ENCODE measurements around the gene CDRT4.

Gene CDRT4

GRCh38 chr17:15432807-15433611 lies 34.4 kb downstream of the CDRT4 start:
- DNase-seq (ENCODE audit: low read depth, low spot score) = no peak

GRCh38 chr17:15431766-15432165 lies 35.7 kb downstream of the CDRT4 start:
- DNase-seq (ENCODE audit: low read depth, low spot score) = no peak

DNA sequence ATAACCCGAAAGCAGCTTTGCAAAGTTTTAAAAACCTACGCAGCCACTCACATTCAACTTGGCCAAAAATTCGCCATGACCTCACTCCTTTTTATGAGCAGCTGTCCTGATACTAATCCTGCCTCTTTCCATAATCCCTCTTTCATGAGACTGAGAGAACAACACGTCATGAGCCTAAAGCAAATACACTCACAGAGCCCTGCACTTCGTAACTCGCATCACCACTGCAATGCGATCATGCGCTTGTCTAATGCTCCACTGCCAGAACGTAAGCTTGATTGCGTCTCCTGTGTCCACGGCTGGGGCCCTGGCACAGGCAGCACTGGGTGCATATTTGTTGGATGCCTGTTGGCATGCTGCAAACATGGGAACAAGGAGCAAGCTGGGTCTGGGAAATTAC lies 36.2 kb downstream of the CDRT4 start:
- no peak for DNase-seq (ENCODE audit: low read depth, low spot score)

GRCh38 chr17:15424521-15424920 lies 42.9 kb downstream of the CDRT4 start:
- no peak for DNase-seq (ENCODE audit: low read depth, low spot score)

DNA sequence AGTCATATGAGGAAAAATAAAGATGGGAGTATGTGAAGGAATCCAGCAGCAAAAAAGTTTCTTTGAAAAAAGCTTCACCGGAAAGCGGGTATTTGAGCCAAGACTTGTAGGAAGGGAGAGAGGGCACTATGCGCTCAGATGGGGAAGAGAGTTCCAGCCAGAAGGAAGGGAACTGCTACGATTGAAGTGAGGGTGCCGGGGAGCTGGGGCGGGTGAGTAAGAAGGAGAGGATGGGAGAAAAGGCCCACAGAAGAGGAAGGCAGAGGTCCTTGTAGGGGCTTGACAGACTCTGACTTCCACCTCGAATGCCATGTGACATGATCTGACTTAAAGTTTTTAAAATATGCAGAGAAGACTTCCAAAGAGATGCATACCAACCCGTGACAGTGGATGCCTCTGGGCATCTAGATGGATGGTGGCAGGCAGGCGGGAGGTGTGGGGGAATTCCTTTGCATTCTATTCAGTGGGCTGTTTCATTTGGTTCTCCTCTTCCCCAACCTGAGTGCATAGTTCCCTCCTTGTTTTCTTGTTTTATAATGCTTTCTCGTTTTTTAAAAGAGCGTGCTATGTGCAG lies 44.9 kb downstream of the CDRT4 start:
- DNase-seq (ENCODE audit: low read depth, low spot score) = no peak

GRCh38 chr17:15418781-15419180 lies 48.6 kb downstream of the CDRT4 start:
- no peak for DNase-seq (ENCODE audit: low read depth, low spot score)

DNA sequence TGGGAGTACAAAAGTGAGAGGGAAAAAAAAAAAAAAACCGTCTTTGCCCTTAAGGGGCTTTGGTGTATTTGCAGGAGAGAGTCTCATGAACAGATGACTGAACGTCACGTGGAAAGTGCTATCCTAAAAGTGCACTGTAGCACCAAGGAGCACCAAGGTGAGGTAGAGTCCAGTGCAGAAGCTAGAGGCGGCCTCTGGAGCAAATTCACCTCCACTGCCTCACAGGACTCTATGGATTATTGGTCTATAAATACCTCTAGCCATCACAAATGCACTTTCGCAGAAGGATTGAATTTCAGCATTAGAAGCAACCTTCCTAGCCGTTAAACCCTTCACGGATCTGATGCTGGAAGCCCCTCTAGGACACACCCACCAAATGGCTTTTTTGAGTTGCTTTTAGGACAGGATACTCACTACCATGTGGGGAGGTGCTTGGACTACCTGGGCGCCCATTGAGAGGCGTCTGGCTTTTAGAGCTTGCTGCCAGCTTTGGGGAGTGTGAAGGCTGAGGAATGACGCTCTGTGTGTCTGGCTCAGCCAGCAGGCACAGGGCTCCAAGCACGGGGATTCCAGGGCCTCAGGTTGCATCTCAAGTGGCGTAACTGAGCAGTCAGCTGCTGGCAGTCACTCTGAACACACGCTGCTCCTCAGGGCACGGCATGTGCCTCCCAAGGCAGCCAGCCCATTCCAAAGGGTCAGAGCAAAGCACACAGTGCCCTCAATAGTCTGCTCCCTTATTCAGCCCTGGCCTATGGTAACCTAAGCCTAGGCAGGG lies 52.7 kb downstream of the CDRT4 start:
- no peak for DNase-seq (ENCODE audit: low read depth, low spot score)

GRCh38 chr17:15413101-15413771 lies 54.2 kb downstream of the CDRT4 start:
- DNase-seq (ENCODE audit: low read depth, low spot score) = no peak

GRCh38 chr17:15412606-15413005 lies 54.8 kb downstream of the CDRT4 start:
- no peak for DNase-seq (ENCODE audit: low read depth, low spot score)

DNA sequence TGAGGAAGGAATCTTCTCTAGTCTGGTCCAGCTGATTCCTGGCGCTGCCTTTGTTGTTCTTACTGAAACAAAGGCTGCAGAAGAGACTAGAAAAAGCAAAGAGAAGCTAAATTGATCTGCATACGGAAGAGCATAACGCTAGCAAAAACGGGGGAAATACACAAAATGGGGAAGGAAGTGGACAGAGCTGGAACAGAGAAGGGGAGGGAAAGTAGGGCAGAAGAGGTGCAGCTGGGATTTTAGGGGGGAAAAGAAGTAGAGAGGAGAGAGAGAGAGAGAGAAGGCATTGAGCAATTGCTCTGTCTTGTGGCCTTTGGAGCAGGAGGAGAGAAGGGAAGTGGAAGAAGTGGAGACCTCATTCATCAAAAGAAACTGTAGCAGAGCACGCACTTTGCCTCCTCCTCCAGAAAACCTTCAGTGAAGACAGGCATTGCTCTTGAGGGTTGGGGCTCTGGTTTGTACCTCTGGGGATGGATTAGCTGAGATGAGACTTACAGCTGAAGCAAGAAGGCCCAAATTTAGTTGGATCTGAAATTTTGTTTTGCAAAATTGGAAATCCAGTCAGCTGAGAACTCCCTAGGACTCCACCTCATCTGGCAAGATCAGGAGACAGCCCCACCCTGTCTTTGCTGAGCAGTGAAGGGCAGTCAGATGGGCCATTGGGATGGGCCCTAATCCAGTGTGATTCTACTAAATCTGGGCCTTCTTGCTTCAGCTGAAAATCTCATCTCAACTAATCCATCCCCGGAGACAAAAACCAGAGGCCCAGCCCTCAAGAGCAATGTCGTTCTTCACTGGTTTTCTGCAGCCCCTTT lies 55.8 kb downstream of the CDRT4 start:
- DNase-seq (ENCODE audit: low read depth, low spot score) = no peak

DNA sequence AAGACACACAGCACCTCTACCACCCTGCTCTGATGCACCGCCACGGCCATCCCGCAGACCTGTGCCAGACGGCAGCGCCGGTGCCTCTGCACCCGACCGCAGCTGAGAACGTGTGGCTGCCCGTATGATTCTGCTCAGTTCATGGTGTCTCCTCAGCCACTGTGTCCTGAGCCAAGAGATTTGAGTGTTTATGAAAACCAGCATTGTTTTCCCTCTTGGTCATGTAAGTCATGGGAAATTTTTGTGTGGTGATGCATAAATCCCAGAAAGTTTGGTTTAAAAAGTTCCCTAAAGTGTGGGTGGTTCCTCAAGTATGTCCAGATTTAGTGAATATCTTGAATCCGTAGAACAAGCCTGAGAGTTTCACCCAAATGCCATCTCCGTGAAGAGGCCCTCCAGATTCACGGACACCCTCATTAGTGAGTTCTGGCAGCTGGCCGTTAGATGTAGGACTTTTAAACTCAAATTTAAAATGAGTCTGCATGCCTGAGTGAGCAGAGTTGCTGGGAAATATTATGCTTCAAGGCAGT lies 57.6 kb downstream of the CDRT4 start:
- DNase-seq (ENCODE audit: low read depth, low spot score) = no peak

- DNase-seq (ENCODE audit: low read depth, low spot score) = no peak
Observed at GRCh38 chr17:15408803-15409202, 58.6 kb downstream of the CDRT4 start.

DNA sequence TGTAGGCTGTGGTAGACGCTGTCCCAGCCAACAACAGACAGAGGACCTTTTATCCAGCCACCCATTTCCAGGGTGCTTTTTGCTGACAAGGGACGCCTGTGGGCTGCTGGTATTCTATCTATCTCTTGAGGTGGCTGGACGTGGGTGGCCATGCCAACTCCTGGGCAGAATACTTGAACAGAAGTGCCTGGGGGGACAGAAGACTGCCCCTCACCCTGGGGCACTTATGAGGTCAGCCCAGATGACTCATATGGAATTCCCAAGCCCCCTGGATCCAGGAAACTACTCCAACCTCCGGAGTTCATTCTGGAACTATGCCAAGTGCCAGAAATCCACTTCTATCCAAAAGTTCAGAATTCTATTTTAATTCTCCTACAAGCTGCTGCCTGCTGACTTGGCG lies 61.3 kb downstream of the CDRT4 start:
- no peak for DNase-seq (ENCODE audit: low read depth, low spot score)

DNA sequence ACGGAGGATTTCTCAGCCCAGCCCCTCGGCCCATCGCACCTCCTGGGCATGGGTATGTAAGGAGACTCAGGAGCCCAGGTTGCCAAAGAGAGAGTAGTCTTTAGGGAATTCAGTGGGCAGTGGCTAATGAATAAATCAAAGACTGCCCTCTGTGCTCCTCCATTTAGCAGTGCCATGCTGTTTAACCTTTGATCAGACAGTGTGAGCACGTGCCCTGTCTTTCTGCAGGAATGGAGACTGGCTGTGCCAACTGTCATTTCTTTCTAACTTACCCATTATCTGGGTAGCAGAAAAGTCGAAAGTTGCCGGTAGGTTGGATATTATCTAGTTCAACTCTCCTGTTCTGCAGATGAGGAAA lies 62.4 kb downstream of the CDRT4 start:
- no peak for DNase-seq (ENCODE audit: low read depth, low spot score)

DNA sequence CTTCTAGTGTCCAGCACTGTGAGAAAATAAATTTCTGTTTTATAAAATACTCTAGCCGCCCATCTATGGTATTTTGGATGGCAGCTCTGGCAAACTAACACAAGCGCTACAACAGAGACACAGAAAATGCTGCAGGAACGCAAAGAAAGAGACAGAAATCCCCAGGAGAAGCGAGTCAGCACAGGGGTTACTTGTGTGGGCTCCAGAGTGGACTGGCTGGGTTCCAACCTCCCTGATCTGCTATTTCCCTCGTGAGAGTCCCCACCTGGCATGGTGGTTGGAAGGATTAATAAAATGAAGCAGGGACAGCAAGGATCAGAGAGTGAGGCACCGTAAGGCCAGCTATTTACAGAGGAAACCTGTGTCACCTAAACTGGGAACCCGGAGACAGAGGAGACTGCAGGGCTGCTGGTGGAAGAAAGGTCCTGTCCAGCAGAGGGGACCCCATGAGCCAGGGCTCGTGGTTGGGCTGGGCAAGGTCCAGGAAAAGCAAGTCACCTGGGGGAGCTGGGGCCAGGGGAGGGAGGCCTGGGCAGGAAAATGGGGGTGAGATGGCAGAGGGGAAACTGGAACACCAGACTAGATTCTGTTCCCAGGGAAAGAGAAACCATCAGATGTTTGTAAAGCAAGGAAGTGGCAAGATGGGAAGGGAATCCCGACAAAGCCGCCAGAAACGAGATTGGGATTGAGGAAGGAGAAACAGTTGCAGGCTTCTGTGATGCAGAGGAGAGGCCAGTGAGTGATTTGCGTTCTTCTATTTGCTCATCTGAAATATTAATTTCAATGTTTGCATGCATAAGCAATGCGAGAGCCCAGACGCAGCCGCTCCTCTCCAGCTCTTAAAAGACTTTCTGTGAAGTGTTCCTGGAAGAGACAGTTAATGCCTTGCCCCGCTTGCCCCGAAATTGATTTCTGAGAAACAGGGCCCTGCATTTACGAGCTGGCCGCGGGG lies 63.0 kb downstream of the CDRT4 start:
- no peak for DNase-seq (ENCODE audit: low read depth, low spot score)

DNA sequence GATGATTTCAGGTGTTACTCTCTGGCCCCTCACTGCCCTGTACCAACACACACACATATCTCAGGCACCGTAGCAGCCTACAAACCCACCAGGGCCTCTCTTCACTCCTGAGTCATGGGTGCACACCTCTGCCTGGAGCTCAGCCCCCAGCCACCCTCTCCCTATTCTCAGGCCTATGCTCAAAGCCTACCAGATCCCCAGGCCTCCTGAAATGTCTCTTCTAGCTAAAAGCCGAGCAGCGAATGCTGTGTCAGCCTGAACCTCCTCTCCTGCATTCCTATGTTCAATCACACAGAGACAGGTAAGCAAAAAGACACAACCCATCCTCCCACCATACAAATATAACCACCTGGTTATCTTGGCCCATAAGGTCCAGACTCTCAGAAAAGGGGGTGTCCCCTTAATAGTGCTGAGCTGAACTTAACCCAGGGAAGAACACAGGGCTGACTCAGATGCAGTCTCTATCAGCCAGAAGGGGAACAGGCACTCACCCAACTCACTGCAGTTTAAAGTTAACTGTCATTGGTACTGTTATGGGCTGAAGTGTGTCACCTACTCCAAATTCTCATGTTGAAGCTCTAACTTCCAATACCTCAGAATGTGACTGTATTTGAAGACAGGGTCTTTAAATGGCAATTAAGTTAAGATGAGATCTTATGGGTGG lies 64.0 kb downstream of the CDRT4 start:
- DNase-seq (ENCODE audit: low read depth, low spot score) = no peak

GRCh38 chr17:15399443-15399842 lies 68.0 kb downstream of the CDRT4 start:
- no peak for DNase-seq (ENCODE audit: low read depth, low spot score)

DNA sequence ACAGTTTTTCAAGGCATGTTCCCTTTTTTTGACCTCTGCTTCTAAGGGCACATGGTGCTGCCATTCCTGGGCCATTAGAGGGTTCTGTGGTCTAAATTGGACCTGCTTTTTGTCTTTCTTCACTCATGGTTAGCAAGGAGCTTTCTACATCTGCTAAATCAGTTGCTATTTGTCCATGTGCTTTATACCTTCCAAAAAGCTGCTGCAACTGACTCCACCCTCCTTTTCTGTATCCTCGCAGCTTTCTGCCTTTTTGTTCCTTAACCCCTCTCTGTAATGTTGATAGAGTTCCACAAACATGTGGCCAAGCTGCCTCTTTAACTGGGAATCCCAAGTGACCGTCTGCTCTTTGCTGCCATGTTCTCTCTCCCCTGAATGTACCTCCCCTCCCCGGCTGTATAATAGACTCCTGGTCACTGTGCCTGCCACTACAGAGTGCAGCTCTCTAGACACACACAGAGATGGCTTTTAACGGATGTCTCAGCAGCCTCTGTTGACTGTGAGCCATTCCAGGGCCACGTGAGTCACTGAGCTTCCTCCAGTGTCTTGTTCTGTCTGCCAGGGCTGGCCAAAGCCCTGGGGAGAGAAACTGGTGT lies 68.6 kb downstream of the CDRT4 start:
- DNase-seq (ENCODE audit: low read depth, low spot score) = no peak

DNA sequence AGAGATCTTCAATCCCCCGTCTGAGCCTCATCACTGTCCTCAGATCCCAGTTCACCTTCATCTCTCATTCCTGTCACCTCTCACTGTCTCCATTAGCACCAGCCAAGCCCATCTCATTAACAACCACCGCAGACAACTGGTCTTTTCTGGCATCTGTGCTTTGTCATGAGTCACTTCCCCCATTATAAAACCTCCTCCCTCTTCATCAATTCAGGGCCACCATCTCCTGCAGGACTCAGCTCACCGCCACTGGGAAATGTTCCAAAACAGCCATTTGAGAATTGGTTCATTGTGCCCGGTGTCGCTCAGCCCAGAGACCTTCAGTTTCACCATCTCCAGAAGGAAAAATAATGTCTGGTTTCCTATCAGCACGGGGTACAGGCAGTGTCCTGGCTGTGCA lies 69.1 kb downstream of the CDRT4 start:
- no peak for DNase-seq (ENCODE audit: low read depth, low spot score)

Measured in activated CD4-positive, CD25-positive, alpha-beta regulatory T cell treated with anti-CD3 and anti-CD28 coated beads, Interleukin-2, amount 50 U/mL, for 16 hours (primary cell).